ENCODE results near the gene GDI1. TPM values are rescaled to one million over a fixed set of nuclear protein-coding genes. Genes with fewer than 3 reads are reported as not detected.
A peak's percentile ranks its signal among the peaks of the same experiment; 100 is the strongest.

The GDI1 gene
- total RNA-seq, 4 donors from 2014 or later: 105 to 160 (median 121) TPM

DNA sequence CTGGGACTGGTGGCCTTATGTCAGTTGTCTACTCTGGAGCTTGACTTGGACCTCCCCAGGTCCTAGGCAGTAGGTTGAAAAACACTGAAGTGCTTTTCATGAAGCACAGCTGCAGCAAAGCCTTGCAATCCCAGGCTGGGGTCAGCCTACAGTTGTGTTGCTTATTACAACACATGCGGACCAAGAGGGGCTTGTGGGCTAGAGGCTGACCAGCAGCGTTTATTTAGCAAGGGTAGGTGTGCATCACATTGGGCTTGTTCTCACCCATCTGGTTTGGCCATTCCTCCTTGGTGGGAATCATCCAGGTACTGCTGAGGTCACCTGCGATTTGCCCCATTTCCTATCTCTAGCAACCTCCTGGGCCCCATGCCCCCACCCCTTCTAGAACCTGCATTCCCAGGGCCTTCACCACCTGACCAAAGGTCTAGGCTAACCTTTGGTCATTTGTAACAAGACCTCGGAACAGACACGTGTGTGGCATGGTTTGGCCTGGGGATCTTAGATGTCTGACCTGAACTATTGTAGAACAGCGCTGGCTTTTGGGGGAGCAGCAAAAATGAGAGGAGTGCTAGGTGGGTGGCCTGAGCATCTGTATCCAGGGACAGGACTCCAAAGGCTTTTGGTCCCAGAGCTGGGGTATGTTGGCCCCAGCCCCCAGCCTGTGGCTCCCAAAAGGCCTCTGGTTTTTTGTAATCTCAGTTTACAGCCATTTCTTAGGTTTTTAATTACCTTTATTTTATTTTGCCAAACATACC lies 35.7 kb upstream of the GDI1 start:
- Histone ChIP-seq H3K36me3 (peaks cover 0 to 36% of the 10 kb centered on the region in 2 donors), H3K9me3 (no peaks in the 10 kb centered on the region), H3K4me1 (peaks cover 0 to 40% (median 4%) of the 10 kb centered on the region in 3 donors), H3K27ac (peak overlapping the region in 1 of 4 donors; percentile 10), H3K27me3 (no peaks in the 10 kb centered on the region), H3K4me3 (no peak overlapping the region)
- 80% methylated on average over 1 of the region's 6 CpGs; no CpG with 5 or more reads in 1 of the 2 donors for WGBS, 2 donors (ENCODE audit: low coverage in 1 of 2)
- ATAC-seq: no peak
- TF ChIP-seq EP300 (IDR thresholded peaks at IDR 0.05) (no peak), POLR2A (IDR thresholded peaks at IDR 0.05) (peak in 1 of 2 donors; percentile 35), POLR2AphosphoS5 (IDR thresholded peaks at IDR 0.05) (peak; percentile 21), CTCF (IDR thresholded peaks at IDR 0.05) (no peak)

DNA sequence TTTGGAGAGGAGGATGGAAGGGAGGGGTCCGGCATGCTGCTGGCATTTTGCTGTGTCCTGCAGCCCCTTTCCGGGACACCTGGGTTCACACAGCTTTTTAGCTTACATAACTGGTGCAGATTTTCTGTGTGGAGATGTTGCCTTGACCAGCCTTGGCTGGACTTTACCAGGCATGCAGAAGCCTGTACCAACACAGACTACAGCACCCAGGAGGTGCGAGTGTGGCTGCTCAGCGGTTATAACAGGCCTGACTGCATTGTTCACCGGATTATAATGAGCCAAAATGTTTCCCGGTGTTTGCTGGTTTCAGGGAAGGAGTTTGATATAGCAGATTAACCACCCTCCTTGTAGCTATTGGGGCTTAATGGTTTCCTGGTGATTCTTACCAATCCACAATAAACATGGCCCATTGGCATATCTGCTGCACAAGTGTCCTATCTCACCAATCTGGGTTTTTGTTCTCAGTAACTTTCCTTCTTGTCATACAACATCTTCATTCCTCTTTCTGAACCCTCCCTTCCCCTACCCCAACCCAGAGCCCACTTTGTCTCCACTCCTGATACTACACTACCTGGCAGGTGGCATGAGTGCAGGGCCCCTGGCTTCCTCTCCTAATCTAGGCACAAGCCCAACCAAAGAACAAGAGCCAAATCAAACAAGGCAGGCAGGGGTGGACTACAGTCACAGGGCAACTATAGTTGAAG lies 34.9 kb upstream of the GDI1 start:
- no peaks in the 10 kb centered on the region for H3K9me3 ChIP-seq
- ATAC-seq: no peak
- no peak overlapping the region for H3K4me3 ChIP-seq
- no peaks in the 10 kb centered on the region for H3K27me3 ChIP-seq
- TF ChIP-seq POLR2A (IDR thresholded peaks at IDR 0.05) (no peak), EP300 (IDR thresholded peaks at IDR 0.05) (no peak), CTCF (IDR thresholded peaks at IDR 0.05) (no peak)
- peaks cover 0 to 31% (median 4%) of the 10 kb centered on the region in 3 donors for H3K4me1 ChIP-seq
- H3K36me3 ChIP-seq: peaks cover 0 to 36% of the 10 kb centered on the region in 2 donors
- H3K27ac ChIP-seq: no peak overlapping the region
- WGBS, 2 donors (ENCODE audit: low coverage in 1 of 2): 70% methylated on average over 2 of the region's 6 CpGs; no CpG with 5 or more reads in 1 of the 2 donors

DNA sequence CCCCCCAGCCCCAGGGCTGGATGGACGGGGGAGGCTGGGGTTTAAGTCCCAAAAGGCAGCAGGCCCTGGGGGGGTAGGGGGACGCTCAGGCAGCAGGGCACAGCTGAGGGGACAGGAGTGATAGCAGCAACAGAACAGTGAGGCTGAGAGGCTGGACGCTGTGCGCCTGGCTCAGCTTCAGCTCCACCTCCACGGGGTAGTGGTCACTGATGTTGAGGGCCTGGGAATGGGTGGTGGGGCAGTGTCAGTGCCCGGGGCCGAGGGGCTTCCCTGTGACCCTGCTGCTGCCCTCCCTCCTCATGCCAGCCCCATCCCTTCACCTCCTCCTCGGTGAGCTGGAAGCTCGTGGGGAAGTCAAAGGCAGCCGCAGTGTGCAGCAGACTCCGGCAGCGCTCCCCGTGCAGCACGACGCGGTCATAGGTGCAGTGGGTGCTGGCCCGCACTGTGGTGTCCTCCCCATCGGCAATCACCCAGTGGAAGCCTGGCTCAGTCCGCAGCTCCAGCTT lies 34.3 kb upstream of the GDI1 start:
- ATAC-seq: no peak
- H3K9me3 ChIP-seq: no peaks in the 10 kb centered on the region
- H3K27me3 ChIP-seq: no peaks in the 10 kb centered on the region
- H3K36me3 ChIP-seq: peaks cover 0 to 36% of the 10 kb centered on the region in 2 donors
- no peak for TF ChIP-seq EP300 (IDR thresholded peaks at IDR 0.05)
- TF ChIP-seq CTCF (IDR thresholded peaks at IDR 0.05): no peak
- TF ChIP-seq POLR2A (IDR thresholded peaks at IDR 0.05): no peak
- peaks cover 0 to 28% (median 4%) of the 10 kb centered on the region in 3 donors for H3K4me1 ChIP-seq
- H3K27ac ChIP-seq: no peak overlapping the region
- H3K4me3 ChIP-seq: no peak overlapping the region
- no CpG with 5 or more reads among the region's 19 CpGs for WGBS, 2 donors (ENCODE audit: low coverage in 1 of 2)

DNA sequence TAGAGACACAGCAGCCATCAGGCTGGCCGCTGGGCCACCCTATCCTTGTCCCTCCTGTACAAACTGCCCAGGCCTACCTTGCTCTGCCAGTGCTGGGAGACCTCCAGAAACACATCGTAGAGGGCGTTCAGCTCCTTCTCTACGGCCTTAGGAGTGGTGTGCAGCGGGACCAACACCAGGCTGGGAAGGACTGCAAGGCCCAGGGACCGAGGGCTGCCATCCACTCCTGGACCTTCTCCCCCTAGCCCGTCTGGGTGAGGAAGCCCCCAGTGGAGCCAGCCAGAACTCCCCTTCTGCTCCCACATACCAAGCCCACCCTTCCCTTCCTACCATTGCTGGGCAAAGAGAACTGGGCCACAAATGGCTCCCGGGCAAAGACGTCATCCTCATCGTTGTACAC lies 33.8 kb upstream of the GDI1 start:
- WGBS, 2 donors (ENCODE audit: low coverage in 1 of 2): 80% methylated on average over 1 of the region's 10 CpGs; no CpG with 5 or more reads in 1 of the 2 donors
- no peak overlapping the region for H3K27ac ChIP-seq

More for the DNA sequence above, 33.8 kb upstream of the GDI1 start:
- Histone ChIP-seq H3K27me3 (no peaks in the 10 kb centered on the region), H3K9me3 (no peaks in the 10 kb centered on the region), H3K36me3 (peaks cover 0 to 36% of the 10 kb centered on the region in 2 donors), H3K4me3 (no peak overlapping the region), H3K4me1 (peaks cover 0 to 28% (median 4%) of the 10 kb centered on the region in 3 donors)
- no peak for ATAC-seq
- no peak for TF ChIP-seq EP300 (IDR thresholded peaks at IDR 0.05)
- TF ChIP-seq CTCF (IDR thresholded peaks at IDR 0.05): no peak
- no peak for TF ChIP-seq POLR2A (IDR thresholded peaks at IDR 0.05)
- no peak for TF ChIP-seq POLR2AphosphoS5 (IDR thresholded peaks at IDR 0.05)

Data from gastroesophageal sphincter (tissue), 4 donors.